ENCODE results near the gene NAV2. TPM values are rescaled to one million over a fixed set of nuclear protein-coding genes. Genes with fewer than 3 reads are reported as not detected.

NAV2 gene
- total RNA-seq, 2 experiments from 2014 or later, result 2.9 to 4.1 TPM

GRCh38 chr11:20109731-20110445, 397.3 kb downstream of the NAV2 start:
- H3K4me3 Mint-ChIP-seq, result no peak overlapping the region
- no peaks in the 10 kb centered on the region for H3K9me3 Mint-ChIP-seq
- POLR2A ChIA-PET, result no interaction called here
- DNase-seq, result no peak
- H3K27me3 Mint-ChIP-seq, result peaks cover 6% of the 10 kb centered on the region
- H3K36me3 Mint-ChIP-seq, result no peaks in the 10 kb centered on the region
- no peak for ATAC-seq (ENCODE audit: low read depth)
- H3K4me1 Mint-ChIP-seq, result no peaks in the 10 kb centered on the region
- no peak overlapping the region for H3K27ac Mint-ChIP-seq

GRCh38 chr11:20110908-20111669, 398.5 kb downstream of the NAV2 start:
- H3K27me3 Mint-ChIP-seq, result peaks cover 6% of the 10 kb centered on the region

GRCh38 chr11:20111871-20112270, 399.2 kb downstream of the NAV2 start:
- H3K27ac Mint-ChIP-seq, result no peak overlapping the region
- DNase-seq (no peak), ATAC-seq (ENCODE audit: low read depth) (no peak)
- H3K36me3 Mint-ChIP-seq, result no peaks in the 10 kb centered on the region
- no peak overlapping the region for H3K4me3 Mint-ChIP-seq
- POLR2A ChIA-PET, result no interaction called here
- no peaks in the 10 kb centered on the region for H3K4me1 Mint-ChIP-seq
- no peaks in the 10 kb centered on the region for H3K9me3 Mint-ChIP-seq
- H3K27me3 Mint-ChIP-seq, result peaks cover 6% of the 10 kb centered on the region

More at GRCh38 chr11:20110908-20111669, 398.5 kb downstream of the NAV2 start:
- Mint-ChIP-seq H3K9me3 (no peaks in the 10 kb centered on the region), H3K27ac (no peak overlapping the region), H3K4me3 (no peak overlapping the region), H3K4me1 (no peaks in the 10 kb centered on the region), H3K36me3 (no peaks in the 10 kb centered on the region)
- POLR2A ChIA-PET, result no interaction called here
- ATAC-seq (ENCODE audit: low read depth) (peak; percentile 76), DNase-seq (peak; percentile 45)

- Mint-ChIP-seq H3K27ac (no peak overlapping the region), H3K4me3 (no peak overlapping the region), H3K9me3 (no peaks in the 10 kb centered on the region), H3K4me1 (no peaks in the 10 kb centered on the region), H3K36me3 (no peaks in the 10 kb centered on the region), H3K27me3 (peaks cover 6% of the 10 kb centered on the region)
- ATAC-seq (ENCODE audit: low read depth), result no peak
- no peak for DNase-seq
- POLR2A ChIA-PET, result no interaction called here
These were observed 399.9 kb downstream of the NAV2 start for GRCh38 chr11:20112291-20113148.

- Mint-ChIP-seq H3K9me3 (no peaks in the 10 kb centered on the region), H3K27ac (no peak overlapping the region), H3K36me3 (no peaks in the 10 kb centered on the region), H3K27me3 (peaks cover 6% of the 10 kb centered on the region), H3K4me1 (no peaks in the 10 kb centered on the region), H3K4me3 (no peak overlapping the region)
- no peak for ATAC-seq (ENCODE audit: low read depth)
- POLR2A ChIA-PET, result no interaction called here
- no peak for DNase-seq
These were observed 400.5 kb downstream of the NAV2 start for GRCh38 chr11:20113149-20113438.

GRCh38 chr11:20114588-20114987, 402.0 kb downstream of the NAV2 start:
- Mint-ChIP-seq H3K36me3 (no peaks in the 10 kb centered on the region), H3K27ac (no peak overlapping the region), H3K27me3 (peaks cover 10% of the 10 kb centered on the region), H3K4me1 (no peaks in the 10 kb centered on the region), H3K4me3 (no peak overlapping the region), H3K9me3 (no peaks in the 10 kb centered on the region)
- ATAC-seq (ENCODE audit: low read depth) (no peak), DNase-seq (no peak)
- POLR2A ChIA-PET, result no interaction called here

- Mint-ChIP-seq H3K27ac (no peak overlapping the region), H3K36me3 (no peaks in the 10 kb centered on the region), H3K9me3 (no peaks in the 10 kb centered on the region), H3K27me3 (peaks cover 11% of the 10 kb centered on the region), H3K4me1 (no peaks in the 10 kb centered on the region), H3K4me3 (no peak overlapping the region)
- no peak for ATAC-seq (ENCODE audit: low read depth)
- POLR2A ChIA-PET, result no interaction called here
- no peak for DNase-seq
These were observed 404.2 kb downstream of the NAV2 start for GRCh38 chr11:20116825-20117224.

GRCh38 chr11:20117291-20117690, 404.7 kb downstream of the NAV2 start:
- ATAC-seq (ENCODE audit: low read depth) (no peak), DNase-seq (no peak)
- no peaks in the 10 kb centered on the region for H3K9me3 Mint-ChIP-seq
- POLR2A ChIA-PET, result no interaction called here
- no peak overlapping the region for H3K4me3 Mint-ChIP-seq
- peaks cover 13% of the 10 kb centered on the region for H3K27me3 Mint-ChIP-seq
- no peaks in the 10 kb centered on the region for H3K36me3 Mint-ChIP-seq
- no peak overlapping the region for H3K27ac Mint-ChIP-seq
- H3K4me1 Mint-ChIP-seq, result no peaks in the 10 kb centered on the region

GRCh38 chr11:20118209-20118608, 405.6 kb downstream of the NAV2 start:
- Mint-ChIP-seq H3K4me1 (no peaks in the 10 kb centered on the region), H3K27ac (no peak overlapping the region), H3K4me3 (no peak overlapping the region), H3K9me3 (no peaks in the 10 kb centered on the region), H3K27me3 (peaks cover 17% of the 10 kb centered on the region), H3K36me3 (no peaks in the 10 kb centered on the region)
- DNase-seq (no peak), ATAC-seq (ENCODE audit: low read depth) (no peak)
- POLR2A ChIA-PET, result interaction anchor here (0.7 kb wide), 1 partner anchor 190 kb away, joined by 3 read pairs; no protein-coding TSS in a partner anchor

GRCh38 chr11:20119315-20119714, 406.7 kb downstream of the NAV2 start:
- Mint-ChIP-seq H3K27ac (no peak overlapping the region), H3K4me1 (no peaks in the 10 kb centered on the region), H3K4me3 (no peak overlapping the region), H3K27me3 (peaks cover 19% of the 10 kb centered on the region), H3K9me3 (no peaks in the 10 kb centered on the region), H3K36me3 (no peaks in the 10 kb centered on the region)
- POLR2A ChIA-PET, result no interaction called here
- ATAC-seq (ENCODE audit: low read depth) (no peak), DNase-seq (no peak)

- Mint-ChIP-seq H3K4me3 (no peak overlapping the region), H3K27ac (no peak overlapping the region), H3K4me1 (no peaks in the 10 kb centered on the region), H3K36me3 (no peaks in the 10 kb centered on the region), H3K27me3 (peaks cover 22% of the 10 kb centered on the region), H3K9me3 (no peaks in the 10 kb centered on the region)
- ATAC-seq (ENCODE audit: low read depth) (no peak), DNase-seq (no peak)
- POLR2A ChIA-PET, result no interaction called here
These were observed 407.7 kb downstream of the NAV2 start for GRCh38 chr11:20120134-20120925.

GRCh38 chr11:20122131-20122530, 409.5 kb downstream of the NAV2 start:
- no peak overlapping the region for H3K27ac Mint-ChIP-seq
- no peaks in the 10 kb centered on the region for H3K4me1 Mint-ChIP-seq
- POLR2A ChIA-PET, result no interaction called here
- H3K27me3 Mint-ChIP-seq, result peaks cover 22% of the 10 kb centered on the region
- ATAC-seq (ENCODE audit: low read depth) (no peak), DNase-seq (no peak)
- H3K9me3 Mint-ChIP-seq, result no peaks in the 10 kb centered on the region
- no peaks in the 10 kb centered on the region for H3K36me3 Mint-ChIP-seq
- no peak overlapping the region for H3K4me3 Mint-ChIP-seq

GRCh38 chr11:20125927-20126326, 413.3 kb downstream of the NAV2 start:
- H3K4me3 Mint-ChIP-seq, result no peak overlapping the region
- ATAC-seq (ENCODE audit: low read depth), result no peak

More at GRCh38 chr11:20125927-20126326, 413.3 kb downstream of the NAV2 start:
- H3K4me1 Mint-ChIP-seq, result no peaks in the 10 kb centered on the region
- POLR2A ChIA-PET, result no interaction called here
- no peaks in the 10 kb centered on the region for H3K9me3 Mint-ChIP-seq
- no peaks in the 10 kb centered on the region for H3K36me3 Mint-ChIP-seq
- peaks cover 17% of the 10 kb centered on the region for H3K27me3 Mint-ChIP-seq
- H3K27ac Mint-ChIP-seq, result no peak overlapping the region
- DNase-seq, result no peak
